Suprapubic skin (tissue), 4 donors: ENCODE data around the gene MAST4.

Experiments
- CTCF ChIP-seq, 2 donors: fragments of 200-600 bp in 1 of 2; fragments of 450-650 bp in 1 of 2; sonication (generic) in 1 of 2; IDR thresholded peaks; one replicate each; pipeline ENCODE4 v1.5.1; 2016 to 2019; ENCODE audit warnings: antibody characterized with exemption in 2 of 2, mild to moderate bottlenecking in 1 of 2, moderate library complexity in 1 of 2
- POLR2A ChIP-seq, 2 donors: fragments of 450-650 bp; IDR thresholded peaks; one replicate each; pipeline ENCODE4 v1.6.1; 2017; ENCODE audit warnings: antibody characterized with exemption in 2 of 2, mild to moderate bottlenecking in 2 of 2, moderate library complexity in 2 of 2
- POLR2AphosphoS5 ChIP-seq, 3 donors: sonication (generic); formaldehyde crosslinking; IDR thresholded peaks; one replicate each; pipeline ENCODE4 v1.6.1; 2017; ENCODE audit warnings: antibody characterized with exemption in 3 of 3

GRCh38 chr5:66812291-66812690 is 216.1 kb downstream of the MAST4 start:
- TF ChIP-seq POLR2AphosphoS5 (IDR thresholded peaks at IDR 0.05): no peak
- TF ChIP-seq CTCF (IDR thresholded peaks at IDR 0.05): no peak
- TF ChIP-seq POLR2A (IDR thresholded peaks at IDR 0.05): no peak
